Chondrocyte (in vitro differentiated cells): ENCODE results near the gene MYT1. TPM values are rescaled to one million over a fixed set of nuclear protein-coding genes. Genes with fewer than 3 reads are reported as not detected.
"Not testable (repeated sequence)": the region's sequence is repeated elsewhere in the genome, so short reads cannot be mapped to it uniquely, and the experiment has no call there.

Experiments
- DNase-seq: peaks from one replicate; pipeline ENCODE4 v3.0.0; 2021; ENCODE audit warnings: mixed read lengths, low spot score
- H3K27ac Mint-ChIP-seq: one replicate; pipeline ENCODE4 v1.8.0; 2021; ENCODE audit warnings: mild to moderate bottlenecking, moderate library complexity, mixed read lengths; ENCODE audit not compliant: unreplicated experiment
- H3K27me3 Mint-ChIP-seq: 2 replicates; pipeline ENCODE4 v1.8.0; 2021; ENCODE audit warnings: low read depth, mixed read lengths
- H3K36me3 Mint-ChIP-seq: 2 replicates; pipeline ENCODE4 v1.8.0; 2021; ENCODE audit warnings: low read depth, mixed read lengths
- H3K4me1 Mint-ChIP-seq: 2 replicates; pipeline ENCODE4 v1.8.0; 2021; ENCODE audit warnings: low read depth, mild to moderate bottlenecking, mixed read lengths
- H3K4me3 Mint-ChIP-seq: one replicate; pipeline ENCODE4 v1.8.0; 2021; ENCODE audit warnings: mild to moderate bottlenecking, moderate library complexity, mixed read lengths; ENCODE audit not compliant: unreplicated experiment
- H3K9me3 Mint-ChIP-seq: 2 replicates; pipeline ENCODE4 v1.8.0; 2021; ENCODE audit warnings: low read depth, mixed read lengths
- CTCF ChIP-seq: fragments of 200-600 bp; sonication (generic); IDR thresholded peaks from 2 replicates; pipeline ENCODE4 v1.5.0; 2021; ENCODE audit warnings: antibody characterized with exemption, mild to moderate bottlenecking, moderate library complexity
- total RNA-seq: library from RNA; stranded (reverse); gene quantifications from 3 replicates; pipeline ENCODE4 v1.2.1, GENCODE V29; 2021

MYT1 gene
- total RNA-seq, 1 donor from 2014 or later: not detected

- Mint-ChIP-seq H3K27me3 (peaks cover 5% of the 10 kb centered on the region), H3K36me3 (no peaks in the 10 kb centered on the region), H3K9me3 (no peaks in the 10 kb centered on the region), H3K27ac (no peak overlapping the region), H3K4me1 (no peaks in the 10 kb centered on the region), H3K4me3 (no peak overlapping the region)
- no peak for TF ChIP-seq CTCF
- DNase-seq: peak; percentile 53
These were observed 70.1 kb downstream of the MYT1 start for GRCh38 chr20:64234291-64234791.

- not testable (repeated sequence) for H3K36me3 Mint-ChIP-seq, H3K4me1 Mint-ChIP-seq, H3K9me3 Mint-ChIP-seq, H3K27me3 Mint-ChIP-seq, H3K4me3 Mint-ChIP-seq, H3K27ac Mint-ChIP-seq
- DNase-seq: peak; percentile 56
These were observed 70.8 kb downstream of the MYT1 start for GRCh38 chr20:64234921-64235565.

GRCh38 chr20:64236137-64237088 lies 72.2 kb downstream of the MYT1 start:
- H3K4me3 Mint-ChIP-seq: no peak overlapping the region
- H3K4me1 Mint-ChIP-seq: no peaks in the 10 kb centered on the region
- H3K27ac Mint-ChIP-seq: no peak overlapping the region
- peak; percentile 49 for DNase-seq
- no peaks in the 10 kb centered on the region for H3K9me3 Mint-ChIP-seq
- no peaks in the 10 kb centered on the region for H3K36me3 Mint-ChIP-seq
- H3K27me3 Mint-ChIP-seq: peaks cover 5% of the 10 kb centered on the region
- no peak for TF ChIP-seq CTCF

DNA sequence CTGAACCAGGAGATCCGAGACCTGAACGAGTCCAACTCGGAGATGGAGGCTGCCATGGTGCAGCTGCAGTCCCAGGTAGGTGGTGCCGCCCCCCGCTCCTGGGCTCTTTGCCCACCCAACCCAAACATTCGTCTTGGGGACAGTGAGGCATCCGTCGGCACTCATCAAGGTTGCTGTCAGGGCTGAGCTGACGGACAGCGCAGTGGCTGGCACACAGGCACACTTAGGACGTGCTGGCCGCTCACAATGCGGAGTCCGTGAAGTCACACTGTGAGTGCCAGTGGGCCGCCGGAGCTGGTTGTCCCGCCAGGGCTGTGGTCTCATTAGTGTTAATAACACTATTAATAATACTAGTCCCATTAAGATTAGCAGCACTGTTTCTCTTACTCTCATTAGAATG lies 73.1 kb downstream of the MYT1 start:
- Mint-ChIP-seq H3K27me3 (peaks cover 5% of the 10 kb centered on the region), H3K4me3 (no peak overlapping the region), H3K27ac (no peak overlapping the region), H3K4me1 (no peaks in the 10 kb centered on the region), H3K36me3 (no peaks in the 10 kb centered on the region), H3K9me3 (no peaks in the 10 kb centered on the region)
- DNase-seq: peak; percentile 82
- no peak for TF ChIP-seq CTCF

DNA sequence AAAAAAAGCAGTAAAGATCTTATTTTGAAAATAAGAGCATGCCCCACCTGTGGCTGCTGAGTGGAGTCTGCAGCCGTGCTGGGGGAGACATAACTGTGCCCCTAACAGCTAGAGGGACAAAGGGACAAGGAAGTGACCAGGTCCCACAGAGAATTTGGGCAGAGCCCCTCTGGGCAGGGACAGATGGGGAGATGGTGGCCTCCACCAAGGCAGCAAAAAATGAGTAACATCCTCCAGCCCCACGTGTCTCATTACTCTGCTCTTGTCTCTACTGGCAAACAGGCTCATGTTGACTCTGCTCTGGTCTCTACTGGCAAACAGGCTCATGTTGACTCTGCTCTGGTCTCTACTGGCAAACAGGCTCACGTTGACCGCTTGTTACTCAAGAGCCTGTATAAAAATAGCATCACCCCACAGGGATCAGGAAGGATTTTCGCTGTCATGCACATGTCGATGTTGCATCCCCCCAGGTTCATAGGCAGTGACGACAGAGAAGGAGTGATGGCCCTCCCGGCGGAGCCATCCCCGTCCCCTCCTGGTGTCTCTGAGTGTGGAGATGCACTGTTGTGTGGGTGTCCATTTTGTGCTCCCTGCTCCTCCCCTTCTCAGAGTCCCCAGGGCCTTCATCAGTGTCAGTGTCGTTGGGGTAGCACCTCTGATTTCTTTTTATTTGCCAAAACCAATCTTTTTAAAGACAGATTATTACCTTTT lies 74.0 kb downstream of the MYT1 start:
- no peak overlapping the region for H3K27ac Mint-ChIP-seq
- no peak for TF ChIP-seq CTCF

More for the DNA sequence above, 74.0 kb downstream of the MYT1 start:
- Mint-ChIP-seq H3K36me3 (no peaks in the 10 kb centered on the region), H3K27me3 (peaks cover 11% of the 10 kb centered on the region), H3K4me1 (no peaks in the 10 kb centered on the region), H3K4me3 (no peak overlapping the region), H3K9me3 (no peaks in the 10 kb centered on the region)
- DNase-seq: no peak
